ENCODE measurements around the gene ADGRF4.

Gene ADGRF4

GRCh38 chr6:47679322-47679906 lies 19.0 kb upstream of the ADGRF4 start:
- DNase-seq: no peak
- Mint-ChIP-seq H3K4me3 (no peak overlapping the region), H3K4me1 (no peaks in the 10 kb centered on the region), H3K9me3 (no peaks in the 10 kb centered on the region), H3K36me3 (ENCODE audit: low read depth) (no peaks in the 10 kb centered on the region), H3K27me3 (ENCODE audit: low read depth, poor library complexity) (no peaks in the 10 kb centered on the region), H3K27ac (no peak overlapping the region)
- no peak for TF ChIP-seq CTCF (IDR thresholded peaks at IDR 0.05)

GRCh38 chr6:47680051-47680450 lies 18.3 kb upstream of the ADGRF4 start:
- no peak overlapping the region for H3K4me3 Mint-ChIP-seq
- H3K9me3 Mint-ChIP-seq: no peaks in the 10 kb centered on the region
- no peaks in the 10 kb centered on the region for H3K27me3 Mint-ChIP-seq (ENCODE audit: low read depth, poor library complexity)
- no peaks in the 10 kb centered on the region for H3K4me1 Mint-ChIP-seq
- no peak overlapping the region for H3K27ac Mint-ChIP-seq
- no peak for DNase-seq
- H3K36me3 Mint-ChIP-seq (ENCODE audit: low read depth): no peaks in the 10 kb centered on the region
- no peak for TF ChIP-seq CTCF (IDR thresholded peaks at IDR 0.05)

- no peak for TF ChIP-seq CTCF (IDR thresholded peaks at IDR 0.05)
- H3K4me1 Mint-ChIP-seq: no peaks in the 10 kb centered on the region
- no peaks in the 10 kb centered on the region for H3K36me3 Mint-ChIP-seq (ENCODE audit: low read depth)
- DNase-seq: no peak
- no peaks in the 10 kb centered on the region for H3K9me3 Mint-ChIP-seq
- H3K27me3 Mint-ChIP-seq (ENCODE audit: low read depth, poor library complexity): no peaks in the 10 kb centered on the region
- no peak overlapping the region for H3K4me3 Mint-ChIP-seq
- no peak overlapping the region for H3K27ac Mint-ChIP-seq
Measured at GRCh38 chr6:47680724-47681123, 17.7 kb upstream of the ADGRF4 start.

- H3K27ac Mint-ChIP-seq: no peak overlapping the region
- H3K27me3 Mint-ChIP-seq (ENCODE audit: low read depth, poor library complexity): no peaks in the 10 kb centered on the region
- H3K4me3 Mint-ChIP-seq: no peak overlapping the region
- no peaks in the 10 kb centered on the region for H3K4me1 Mint-ChIP-seq
- H3K9me3 Mint-ChIP-seq: no peaks in the 10 kb centered on the region
- no peak for DNase-seq
- TF ChIP-seq CTCF (IDR thresholded peaks at IDR 0.05): no peak
- H3K36me3 Mint-ChIP-seq (ENCODE audit: low read depth): no peaks in the 10 kb centered on the region
Measured at GRCh38 chr6:47681201-47681990, 17.0 kb upstream of the ADGRF4 start.

- no peak overlapping the region for H3K27ac Mint-ChIP-seq
- H3K27me3 Mint-ChIP-seq (ENCODE audit: low read depth, poor library complexity): no peaks in the 10 kb centered on the region
- no peaks in the 10 kb centered on the region for H3K9me3 Mint-ChIP-seq
- no peaks in the 10 kb centered on the region for H3K36me3 Mint-ChIP-seq (ENCODE audit: low read depth)
- TF ChIP-seq CTCF (IDR thresholded peaks at IDR 0.05): no peak
- no peaks in the 10 kb centered on the region for H3K4me1 Mint-ChIP-seq
- no peak for DNase-seq
- no peak overlapping the region for H3K4me3 Mint-ChIP-seq
Measured at GRCh38 chr6:47686411-47686810, 12.0 kb upstream of the ADGRF4 start.

GRCh38 chr6:47687432-47687831 lies 10.9 kb upstream of the ADGRF4 start:
- H3K4me3 Mint-ChIP-seq: no peak overlapping the region
- no peaks in the 10 kb centered on the region for H3K4me1 Mint-ChIP-seq
- H3K9me3 Mint-ChIP-seq: no peaks in the 10 kb centered on the region
- H3K27me3 Mint-ChIP-seq (ENCODE audit: low read depth, poor library complexity): no peaks in the 10 kb centered on the region
- H3K27ac Mint-ChIP-seq: no peak overlapping the region
- H3K36me3 Mint-ChIP-seq (ENCODE audit: low read depth): no peaks in the 10 kb centered on the region
- DNase-seq: no peak
- TF ChIP-seq CTCF (IDR thresholded peaks at IDR 0.05): no peak

Measured in nephron progenitor cell (in vitro differentiated cells).